Type B pancreatic cell (in vitro differentiated cells): Measurements from ENCODE around the gene CAPN10. TPM values are rescaled to one million over a fixed set of nuclear protein-coding genes. Genes with fewer than 3 reads are reported as not detected.

Source experiments
- DNase-seq: peaks from one replicate; pipeline ENCODE4 v3.0.0; 2021; ENCODE audit warnings: mixed read lengths; ENCODE audit not compliant: unreplicated experiment; ENCODE audit errors: extremely low spot score
- H3K27ac Mint-ChIP-seq: 2 replicates; pipeline ENCODE4 v1.8.0; 2021; ENCODE audit warnings: mild to moderate bottlenecking, mixed read lengths
- H3K27me3 Mint-ChIP-seq: 2 replicates; pipeline ENCODE4 v1.8.0; 2021; ENCODE audit warnings: mixed read lengths
- H3K36me3 Mint-ChIP-seq: 2 replicates; pipeline ENCODE4 v1.8.0; 2021; ENCODE audit warnings: mixed read lengths
- H3K4me1 Mint-ChIP-seq: one replicate; pipeline ENCODE4 v1.8.0; 2021; ENCODE audit warnings: mixed read lengths; ENCODE audit not compliant: unreplicated experiment
- H3K4me3 Mint-ChIP-seq: 2 replicates; pipeline ENCODE4 v1.8.0; 2021; ENCODE audit warnings: mild to moderate bottlenecking, mixed read lengths
- H3K9me3 Mint-ChIP-seq: 2 replicates; pipeline ENCODE4 v1.8.0; 2021; ENCODE audit warnings: mixed read lengths
- CTCF ChIP-seq: fragments of 200-600 bp; sonication (generic); conservative IDR thresholded peaks from 2 replicates; pipeline ENCODE4 v1.5.0; 2021; ENCODE audit warnings: antibody characterized with exemption, mild to moderate bottlenecking
- total RNA-seq: library from RNA; stranded (reverse); gene quantifications from 2 replicates; pipeline ENCODE4 v1.2.1, GENCODE V29; 2021; ENCODE audit warnings: low replicate concordance

Gene CAPN10
- total RNA-seq, 1 donor from 2014 or later = 55.2 TPM

DNA sequence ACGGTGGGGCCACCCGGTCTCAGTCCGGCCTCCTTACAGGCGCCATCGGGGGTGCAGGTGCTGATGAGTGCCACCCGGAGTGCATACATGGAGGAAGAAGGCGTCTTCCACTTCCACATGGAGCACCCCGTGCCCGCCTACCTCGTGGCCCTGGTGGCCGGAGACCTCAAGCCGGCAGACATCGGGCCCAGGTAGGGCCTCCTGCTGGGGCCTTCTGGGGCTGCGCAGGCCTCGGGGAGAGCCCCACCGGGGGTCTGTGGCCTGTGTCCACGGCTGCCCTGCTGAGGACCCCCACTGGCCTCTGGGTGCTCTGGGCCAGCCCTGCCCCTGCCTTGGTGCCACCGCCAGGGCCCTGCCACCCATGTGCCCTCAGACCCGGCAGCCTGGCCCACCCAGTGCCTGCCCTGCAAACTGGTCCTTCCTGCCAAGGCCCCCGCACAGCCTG, 13.4 kb upstream of the CAPN10 start:
- Mint-ChIP-seq H3K4me1 (peaks cover 3% of the 10 kb centered on the region), H3K9me3 (no peaks in the 10 kb centered on the region), H3K36me3 (no peaks in the 10 kb centered on the region), H3K4me3 (no peak overlapping the region), H3K27ac (no peak overlapping the region), H3K27me3 (no peaks in the 10 kb centered on the region)
- no peak for DNase-seq
- no peak for TF ChIP-seq CTCF

DNA sequence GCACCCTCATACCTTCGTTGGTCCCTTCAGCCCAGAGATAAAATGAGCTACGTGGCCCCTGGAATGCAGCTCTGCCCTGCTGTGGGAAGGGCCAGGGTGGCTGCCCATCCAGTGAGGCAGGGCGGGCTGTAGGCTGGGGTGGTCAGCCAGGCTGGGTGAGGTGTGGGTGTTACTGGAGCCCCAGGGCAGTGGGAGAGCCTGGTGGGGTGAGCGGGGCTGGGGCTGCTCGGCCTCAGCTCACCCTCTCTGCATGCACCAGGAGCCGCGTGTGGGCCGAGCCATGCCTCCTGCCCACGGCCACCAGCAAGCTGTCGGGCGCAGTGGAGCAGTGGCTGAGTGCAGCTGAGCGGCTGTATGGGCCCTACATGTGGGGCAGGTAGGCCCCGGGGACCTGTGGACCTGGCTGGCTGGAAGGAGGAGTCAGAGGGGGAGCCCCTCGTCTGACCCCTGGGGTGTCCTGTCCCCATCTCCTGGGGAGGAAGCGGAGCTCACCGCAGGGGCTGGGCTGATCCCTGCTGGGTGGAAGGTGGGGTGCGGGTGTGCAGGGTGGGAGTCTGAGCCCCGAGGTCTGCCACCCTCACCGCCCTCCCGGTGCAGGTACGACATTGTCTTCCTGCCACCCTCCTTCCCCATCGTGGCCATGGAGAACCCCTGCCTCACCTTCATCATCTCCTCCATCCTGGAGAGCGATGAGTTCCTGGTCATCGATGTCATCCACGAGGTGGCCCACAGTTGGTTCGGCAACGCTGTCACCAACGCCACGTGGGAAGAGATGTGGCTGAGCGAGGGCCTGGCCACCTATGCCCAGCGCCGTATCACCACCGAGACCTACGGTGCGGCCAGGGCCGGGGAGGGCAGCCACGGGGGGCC, 12.8 kb upstream of the CAPN10 start:
- H3K36me3 Mint-ChIP-seq = no peaks in the 10 kb centered on the region
- TF ChIP-seq CTCF = no peak
- H3K9me3 Mint-ChIP-seq = no peaks in the 10 kb centered on the region
- no peaks in the 10 kb centered on the region for H3K27me3 Mint-ChIP-seq
- DNase-seq = no peak
- H3K27ac Mint-ChIP-seq = no peak overlapping the region
- no peak overlapping the region for H3K4me3 Mint-ChIP-seq
- H3K4me1 Mint-ChIP-seq = peaks cover 3% of the 10 kb centered on the region

DNA sequence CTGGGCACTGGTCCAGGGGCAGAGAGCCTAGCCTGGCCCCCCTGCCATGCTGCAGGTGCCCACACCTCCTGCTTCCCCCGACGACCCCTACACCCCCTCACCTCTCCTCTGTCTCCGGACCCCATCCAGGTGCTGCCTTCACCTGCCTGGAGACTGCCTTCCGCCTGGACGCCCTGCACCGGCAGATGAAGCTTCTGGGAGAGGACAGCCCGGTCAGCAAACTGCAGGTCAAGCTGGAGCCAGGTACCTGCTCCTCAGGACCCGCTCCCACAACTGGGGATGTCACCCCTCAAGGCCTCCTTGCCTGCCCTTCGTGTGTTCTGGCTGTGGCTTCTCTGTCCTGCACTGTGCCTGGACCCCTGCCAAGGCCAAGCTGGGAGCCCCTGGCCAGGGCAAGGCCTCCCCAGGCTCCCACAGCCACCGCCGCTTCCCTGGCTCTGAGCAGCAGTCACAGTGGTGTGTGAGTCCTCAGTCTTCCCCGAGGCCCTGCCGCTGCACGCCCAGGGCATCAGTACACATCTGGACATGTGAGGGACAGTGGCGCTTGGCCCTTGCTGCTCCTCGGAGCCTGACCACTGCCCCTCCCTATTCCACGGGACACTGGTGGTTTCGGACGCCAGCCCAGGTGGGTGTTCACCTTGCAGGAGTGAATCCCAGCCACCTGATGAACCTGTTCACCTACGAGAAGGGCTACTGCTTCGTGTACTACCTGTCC, 12.0 kb upstream of the CAPN10 start:
- Mint-ChIP-seq H3K36me3 (no peaks in the 10 kb centered on the region), H3K27ac (no peak overlapping the region), H3K4me3 (no peak overlapping the region), H3K4me1 (peaks cover 3% of the 10 kb centered on the region), H3K9me3 (no peaks in the 10 kb centered on the region), H3K27me3 (no peaks in the 10 kb centered on the region)
- DNase-seq = no peak
- TF ChIP-seq CTCF = no peak

GRCh38 chr2:240575101-240575965, 11.2 kb upstream of the CAPN10 start:
- DNase-seq = no peak
- peaks cover 11% of the 10 kb centered on the region for H3K4me1 Mint-ChIP-seq
- no peaks in the 10 kb centered on the region for H3K27me3 Mint-ChIP-seq

More at GRCh38 chr2:240575101-240575965, 11.2 kb upstream of the CAPN10 start:
- H3K9me3 Mint-ChIP-seq = no peaks in the 10 kb centered on the region
- H3K27ac Mint-ChIP-seq = no peak overlapping the region
- peaks cover 3% of the 10 kb centered on the region for H3K36me3 Mint-ChIP-seq
- H3K4me3 Mint-ChIP-seq = no peak overlapping the region
- no peak for TF ChIP-seq CTCF
